Type B pancreatic cell (in vitro differentiated cells): Measurements from ENCODE around the gene COL13A1. TPM values are rescaled to one million over a fixed set of nuclear protein-coding genes. Genes with fewer than 3 reads are reported as not detected.

Source experiments
- DNase-seq: peaks from one replicate; pipeline ENCODE4 v3.0.0; 2021; ENCODE audit warnings: mixed read lengths; ENCODE audit not compliant: unreplicated experiment; ENCODE audit errors: extremely low spot score
- H3K27ac Mint-ChIP-seq: 2 replicates; pipeline ENCODE4 v1.8.0; 2021; ENCODE audit warnings: mild to moderate bottlenecking, mixed read lengths
- H3K27me3 Mint-ChIP-seq: 2 replicates; pipeline ENCODE4 v1.8.0; 2021; ENCODE audit warnings: mixed read lengths
- H3K36me3 Mint-ChIP-seq: 2 replicates; pipeline ENCODE4 v1.8.0; 2021; ENCODE audit warnings: mixed read lengths
- H3K4me1 Mint-ChIP-seq: one replicate; pipeline ENCODE4 v1.8.0; 2021; ENCODE audit warnings: mixed read lengths; ENCODE audit not compliant: unreplicated experiment
- H3K4me3 Mint-ChIP-seq: 2 replicates; pipeline ENCODE4 v1.8.0; 2021; ENCODE audit warnings: mild to moderate bottlenecking, mixed read lengths
- H3K9me3 Mint-ChIP-seq: 2 replicates; pipeline ENCODE4 v1.8.0; 2021; ENCODE audit warnings: mixed read lengths
- total RNA-seq: library from RNA; stranded (reverse); gene quantifications from 2 replicates; pipeline ENCODE4 v1.2.1, GENCODE V29; 2021; ENCODE audit warnings: low replicate concordance
- TF ChIP-seq, protein P1 (sequence below): fragments of 200-600 bp; sonication (generic); conservative IDR thresholded peaks from 2 replicates; pipeline ENCODE4 v1.5.0; 2021; ENCODE audit warnings: antibody characterized with exemption, mild to moderate bottlenecking

The COL13A1 gene
- total RNA-seq, 1 donor from 2014 or later, result 18.6 TPM

DNA sequence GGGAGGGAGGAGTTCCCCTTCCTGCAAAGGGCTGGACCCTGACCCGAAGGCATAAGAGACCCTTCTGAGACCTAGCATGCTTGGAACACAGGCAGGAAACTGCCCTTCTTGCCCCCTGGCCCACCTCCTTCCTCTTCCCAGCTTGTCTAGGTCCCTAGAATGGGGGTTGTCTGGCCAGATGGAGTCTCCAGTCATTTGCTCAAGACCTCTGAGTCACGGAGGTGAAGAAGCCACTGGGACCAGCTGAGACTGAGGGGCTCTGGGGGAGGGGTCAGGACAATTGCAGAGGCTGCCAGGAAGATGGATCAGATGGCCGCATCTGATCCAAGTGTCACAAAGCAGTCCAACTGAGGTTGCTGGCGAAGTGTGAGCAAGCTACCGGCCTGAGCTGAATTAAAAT is 46.2 kb downstream of the COL13A1 start:
- Mint-ChIP-seq H3K27ac (no peak overlapping the region), H3K27me3 (peaks cover 29% of the 10 kb centered on the region), H3K4me1 (peaks cover 62% of the 10 kb centered on the region), H3K36me3 (no peaks in the 10 kb centered on the region), H3K4me3 (no peak overlapping the region), H3K9me3 (no peaks in the 10 kb centered on the region)
- no peak for DNase-seq
- TF ChIP-seq, protein P1, sequence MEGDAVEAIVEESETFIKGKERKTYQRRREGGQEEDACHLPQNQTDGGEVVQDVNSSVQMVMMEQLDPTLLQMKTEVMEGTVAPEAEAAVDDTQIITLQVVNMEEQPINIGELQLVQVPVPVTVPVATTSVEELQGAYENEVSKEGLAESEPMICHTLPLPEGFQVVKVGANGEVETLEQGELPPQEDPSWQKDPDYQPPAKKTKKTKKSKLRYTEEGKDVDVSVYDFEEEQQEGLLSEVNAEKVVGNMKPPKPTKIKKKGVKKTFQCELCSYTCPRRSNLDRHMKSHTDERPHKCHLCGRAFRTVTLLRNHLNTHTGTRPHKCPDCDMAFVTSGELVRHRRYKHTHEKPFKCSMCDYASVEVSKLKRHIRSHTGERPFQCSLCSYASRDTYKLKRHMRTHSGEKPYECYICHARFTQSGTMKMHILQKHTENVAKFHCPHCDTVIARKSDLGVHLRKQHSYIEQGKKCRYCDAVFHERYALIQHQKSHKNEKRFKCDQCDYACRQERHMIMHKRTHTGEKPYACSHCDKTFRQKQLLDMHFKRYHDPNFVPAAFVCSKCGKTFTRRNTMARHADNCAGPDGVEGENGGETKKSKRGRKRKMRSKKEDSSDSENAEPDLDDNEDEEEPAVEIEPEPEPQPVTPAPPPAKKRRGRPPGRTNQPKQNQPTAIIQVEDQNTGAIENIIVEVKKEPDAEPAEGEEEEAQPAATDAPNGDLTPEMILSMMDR, result no peak

DNA sequence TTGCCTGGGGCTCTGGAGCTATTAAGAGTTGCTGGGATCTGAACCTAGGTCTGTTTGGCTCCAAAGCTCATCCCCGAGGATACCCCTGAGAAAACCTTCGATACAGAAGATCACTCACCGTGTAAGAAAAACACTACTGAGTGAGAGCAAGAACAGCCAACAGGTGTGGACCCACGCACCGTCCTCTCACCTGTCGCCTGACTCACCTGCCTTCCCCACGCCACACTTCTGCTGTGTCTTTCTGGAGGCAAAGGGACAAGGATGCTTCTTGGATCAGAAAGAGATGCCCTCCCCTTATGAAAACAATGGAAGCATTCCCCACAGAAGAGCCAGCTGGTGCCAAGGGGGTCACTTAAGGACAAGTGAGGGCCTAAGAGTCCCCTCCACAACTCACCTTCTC is 46.7 kb downstream of the COL13A1 start:
- no peaks in the 10 kb centered on the region for H3K36me3 Mint-ChIP-seq
- H3K4me1 Mint-ChIP-seq, result peaks cover 66% of the 10 kb centered on the region
- no peaks in the 10 kb centered on the region for H3K9me3 Mint-ChIP-seq
- H3K4me3 Mint-ChIP-seq, result no peak overlapping the region
- no peak overlapping the region for H3K27ac Mint-ChIP-seq
- no peak for DNase-seq
- H3K27me3 Mint-ChIP-seq, result peaks cover 32% of the 10 kb centered on the region
- TF ChIP-seq, protein P1, result no peak

DNA sequence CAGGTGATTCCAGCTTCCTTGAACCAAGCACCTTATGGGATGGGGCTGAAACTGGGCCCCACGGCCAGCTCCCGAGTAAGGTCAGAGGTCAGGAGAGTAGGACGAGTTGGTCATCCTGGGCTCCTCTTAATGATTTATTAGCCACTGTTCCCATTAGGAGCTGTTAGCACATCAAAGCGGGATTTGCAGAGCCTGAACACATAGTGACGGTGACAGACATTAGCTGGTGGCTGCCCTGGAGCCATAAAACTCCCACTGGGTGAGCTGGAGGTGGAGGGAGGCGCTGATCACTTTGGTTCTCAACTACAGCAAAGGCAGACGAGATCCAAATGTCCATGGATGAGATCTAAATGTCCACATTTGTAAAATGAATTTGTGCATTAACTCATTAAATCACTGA is 48.1 kb downstream of the COL13A1 start:
- Mint-ChIP-seq H3K4me3 (no peak overlapping the region), H3K27me3 (peaks cover 34% of the 10 kb centered on the region), H3K9me3 (no peaks in the 10 kb centered on the region), H3K27ac (no peak overlapping the region), H3K4me1 (peaks cover 57% of the 10 kb centered on the region), H3K36me3 (no peaks in the 10 kb centered on the region)
- TF ChIP-seq, protein P1, result no peak
- DNase-seq, result no peak

DNA sequence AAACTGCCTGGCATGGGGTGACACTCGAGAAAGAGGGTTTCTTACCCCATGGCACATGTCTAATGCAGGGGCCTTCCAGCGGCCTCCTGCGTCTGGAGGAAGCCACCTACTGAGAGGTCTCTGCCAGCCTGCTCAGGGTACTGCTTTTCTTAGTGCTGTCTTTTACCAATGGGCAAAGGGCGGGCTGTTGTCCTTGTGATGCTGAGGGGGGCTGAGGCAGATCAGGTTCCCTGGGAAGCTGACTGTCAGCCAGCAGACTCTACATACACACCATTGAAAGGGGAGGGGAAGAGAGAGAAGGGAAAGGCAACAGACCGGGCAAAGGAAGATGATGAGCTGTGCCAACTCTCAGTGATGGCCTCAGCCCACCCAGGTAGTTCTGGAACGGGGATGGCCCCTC is 48.7 kb downstream of the COL13A1 start:
- no peak for DNase-seq
- Mint-ChIP-seq H3K27me3 (peaks cover 34% of the 10 kb centered on the region), H3K4me1 (peaks cover 55% of the 10 kb centered on the region), H3K27ac (no peak overlapping the region), H3K36me3 (no peaks in the 10 kb centered on the region), H3K4me3 (no peak overlapping the region), H3K9me3 (no peaks in the 10 kb centered on the region)
- TF ChIP-seq, protein P1, result no peak

DNA sequence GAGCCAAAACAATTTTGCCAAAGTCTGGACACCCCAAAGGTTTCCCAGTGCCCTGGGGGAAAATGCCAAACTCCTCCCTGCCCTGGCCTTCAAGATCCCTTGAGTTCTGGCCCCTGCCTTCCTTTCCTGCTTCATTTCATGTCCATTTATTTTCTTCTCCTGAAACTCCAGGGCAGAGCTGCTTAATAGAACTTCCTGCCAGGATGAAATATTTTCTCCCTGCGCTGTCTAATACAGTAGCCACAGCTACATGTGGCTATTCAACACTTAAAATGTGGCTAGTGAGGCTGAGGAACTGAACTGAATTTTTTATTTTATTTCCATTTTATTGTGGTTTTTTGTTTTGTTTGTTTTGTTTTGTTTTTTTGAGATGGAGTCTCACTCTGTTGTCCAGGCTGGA is 49.6 kb downstream of the COL13A1 start:
- TF ChIP-seq, protein P1, result no peak
- H3K27ac Mint-ChIP-seq, result no peak overlapping the region
- H3K4me1 Mint-ChIP-seq, result peaks cover 50% of the 10 kb centered on the region
- no peaks in the 10 kb centered on the region for H3K36me3 Mint-ChIP-seq
- no peak for DNase-seq
- no peak overlapping the region for H3K4me3 Mint-ChIP-seq
- H3K27me3 Mint-ChIP-seq, result peaks cover 31% of the 10 kb centered on the region
- no peaks in the 10 kb centered on the region for H3K9me3 Mint-ChIP-seq

DNA sequence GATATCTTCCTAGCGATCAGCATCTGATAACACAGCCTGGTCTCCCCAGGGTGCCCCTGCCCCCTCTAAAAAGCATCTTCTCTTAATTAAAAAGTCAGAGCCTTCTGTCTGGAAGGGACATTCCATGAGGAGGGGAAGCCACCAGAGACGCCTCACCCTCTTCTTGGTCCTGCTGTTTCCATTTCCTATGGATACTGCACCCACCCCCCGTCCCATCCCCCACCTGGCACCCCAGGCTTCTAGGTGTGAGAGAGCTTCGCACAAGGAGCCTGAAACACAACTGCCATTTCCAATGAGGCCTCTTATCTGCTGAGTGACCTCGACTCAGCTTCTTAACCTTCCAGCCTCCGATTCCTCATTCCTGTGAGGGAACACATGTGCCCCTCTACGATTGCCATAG is 51.4 kb downstream of the COL13A1 start:
- Mint-ChIP-seq H3K36me3 (no peaks in the 10 kb centered on the region), H3K9me3 (no peaks in the 10 kb centered on the region), H3K4me3 (peak overlapping the region; percentile 26), H3K27me3 (peaks cover 22% of the 10 kb centered on the region), H3K27ac (no peak overlapping the region), H3K4me1 (peaks cover 44% of the 10 kb centered on the region)
- TF ChIP-seq, protein P1, result no peak
- no peak for DNase-seq
